Testis (tissue), 2 donors: ENCODE data around the gene CALD1.

Source experiments
- CTCF ChIP-seq, 3 experiments: fragments of 450-650 bp in 2 of 3; fragments of 200-600 bp in 1 of 3; sonication (generic) in 1 of 3; IDR thresholded peaks; one replicate each; pipeline ENCODE4 v1.5.1; 2016 to 2019; ENCODE audit warnings: antibody characterized with exemption in 3 of 3, mild to moderate bottlenecking in 2 of 3, moderate library complexity in 1 of 3
- POLR2A ChIP-seq: fragments of 450-650 bp; IDR thresholded peaks from one replicate; pipeline ENCODE4 v1.6.1; 2017; ENCODE audit warnings: antibody characterized with exemption, mild to moderate bottlenecking, moderate library complexity

- TF ChIP-seq CTCF (IDR thresholded peaks at IDR 0.05) (peak; percentile 65 to 66 (median 65)), POLR2A (no peak)
Observed at GRCh38 chr7:134986363-134987251, 207.2 kb downstream of the CALD1 start, which contains the start of gene AGBL3.
